Spinal cord (tissue), 10 donors: ENCODE data around the gene CC2D2A. TPM values are rescaled to one million over a fixed set of nuclear protein-coding genes. Genes with fewer than 3 reads are reported as not detected.

Experiments
- DNase-seq, 6 donors: peaks; one replicate each; pipeline versions ENCODE4 v3.0.0 to v3.0.0-alpha.2; 2013 to 2015; ENCODE audit warnings: low spot score in 6 of 6, low read depth in 4 of 6
- H3K27ac ChIP-seq: one replicate; pipeline ENCODE4 v1.5.1; 2013; ENCODE audit warnings: low read depth, low read length, control low read depth
- H3K27me3 ChIP-seq: one replicate; pipeline ENCODE4 v1.6.1; 2013; ENCODE audit warnings: low read length; ENCODE audit not compliant: control insufficient read depth, insufficient read depth
- H3K36me3 ChIP-seq: one replicate; pipeline ENCODE4 v1.6.1; 2013; ENCODE audit warnings: low read length; ENCODE audit not compliant: control insufficient read depth, insufficient read depth
- H3K4me1 ChIP-seq: one replicate; pipeline ENCODE4 v1.6.1; 2013; ENCODE audit warnings: low read length; ENCODE audit not compliant: control insufficient read depth, insufficient read depth
- H3K4me3 ChIP-seq: one replicate; pipeline ENCODE4 v1.5.1; 2013; ENCODE audit warnings: low read depth, low read length, control low read depth
- H3K9me3 ChIP-seq: one replicate; pipeline ENCODE4 v1.6.1; 2013; ENCODE audit warnings: low read length; ENCODE audit not compliant: control insufficient read depth, insufficient read depth
- WGBS: methylation state at CpG from one replicate; pipeline ENCODE4 v1.1.5; 2013; ENCODE audit warnings: missing lambda C conversion rate; ENCODE audit not compliant: insufficient coverage; 5-methylcytosine and 5-hydroxymethylcytosine counted together
- polyA plus RNA-seq, 2 donors: library from polyadenylated mRNA; unstranded; fragments of 120-200 nt; gene quantifications; one replicate each; pipeline ENCODE4 v1.2.1, GENCODE V29; 2013; ENCODE audit not compliant: insufficient read length in 2 of 2
- total RNA-seq, 2 donors: library from RNA; depleted of rRNA in 1 of 2; stranded (reverse); fragments of 120-200 nt in 1 of 2; fragments of >200 nt in 1 of 2; gene quantifications; one replicate each; pipeline versions ENCODE4 v1.2.3 to v1.2.4, GENCODE V29; 2013 to 2014
- donor health status: healthy.

Gene CC2D2A
- total and polyA plus RNA-seq, 4 donors = 25.6 to 67.6 (median 36.4) TPM

DNA sequence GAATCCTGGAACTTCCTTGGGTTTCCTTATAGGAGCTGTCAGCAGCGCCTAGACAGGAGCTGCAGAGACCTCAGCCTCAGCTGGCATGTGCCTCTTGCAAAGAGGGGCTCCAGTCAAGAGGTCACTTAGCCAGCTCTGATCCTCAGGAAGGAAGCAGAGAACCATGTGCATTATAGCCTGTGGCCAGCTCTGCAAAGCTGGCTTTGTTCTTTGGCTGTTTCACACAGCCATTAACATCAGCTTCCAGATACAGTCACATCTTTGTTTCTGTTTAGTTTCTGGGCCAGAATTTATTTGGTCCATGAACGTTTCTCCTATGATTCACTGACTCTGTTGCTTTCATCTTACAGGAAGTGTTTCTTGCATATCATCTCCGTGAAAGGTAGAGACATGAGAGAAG lies 92.4 kb downstream of the CC2D2A start:
- Histone ChIP-seq H3K27ac (no peak overlapping the region), H3K9me3 (no peaks in the 10 kb centered on the region), H3K4me3 (no peak overlapping the region), H3K36me3 (peaks cover 29% of the 10 kb centered on the region), H3K27me3 (no peaks in the 10 kb centered on the region), H3K4me1 (no peaks in the 10 kb centered on the region)
- WGBS = 85% methylated on average over 1 of the region's 3 CpGs
- no peak for DNase-seq

DNA sequence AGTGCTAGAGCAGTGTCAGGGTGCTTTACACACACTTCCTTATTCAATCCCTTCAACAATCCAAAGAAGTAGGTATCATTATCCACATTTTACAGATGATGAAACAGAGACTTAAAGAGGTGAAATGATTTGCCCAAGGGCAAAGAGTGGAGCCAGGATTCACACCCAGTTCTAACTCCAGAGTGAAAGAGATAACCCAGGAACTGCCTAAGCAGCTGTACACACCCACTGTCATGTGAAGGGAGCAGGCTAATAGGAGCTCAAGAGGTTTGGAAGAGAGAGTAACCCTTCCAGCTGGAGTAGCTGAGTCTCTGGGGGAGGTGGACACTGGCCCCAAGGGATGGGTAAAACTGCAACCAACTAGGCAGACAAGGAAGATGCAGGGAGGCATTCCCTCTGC lies 92.9 kb downstream of the CC2D2A start:
- Histone ChIP-seq H3K27ac (no peak overlapping the region), H3K9me3 (no peaks in the 10 kb centered on the region), H3K4me1 (no peaks in the 10 kb centered on the region), H3K4me3 (no peak overlapping the region), H3K27me3 (no peaks in the 10 kb centered on the region), H3K36me3 (peaks cover 29% of the 10 kb centered on the region)
- no peak for DNase-seq

DNA sequence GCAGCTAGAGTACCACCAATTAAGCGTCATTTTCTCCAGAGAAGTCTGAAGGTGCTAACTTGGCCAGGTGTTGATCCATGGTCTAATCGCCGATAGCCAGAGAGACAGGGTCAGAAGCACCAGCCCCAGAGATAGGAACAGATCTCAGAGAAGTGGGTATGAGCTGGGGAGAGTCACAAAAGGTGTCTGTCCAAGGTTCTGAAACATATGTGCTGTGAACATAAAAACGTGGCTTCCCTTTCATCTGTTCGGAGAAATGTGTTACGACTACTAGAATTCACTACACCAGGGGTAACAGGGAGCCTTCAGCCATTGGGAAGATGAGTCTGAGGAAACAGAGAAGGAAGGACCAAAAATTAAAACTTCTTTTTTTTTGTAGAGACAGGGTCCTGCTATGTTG lies 94.2 kb downstream of the CC2D2A start:
- H3K36me3 ChIP-seq = peaks cover 25% of the 10 kb centered on the region
- H3K9me3 ChIP-seq = no peaks in the 10 kb centered on the region
- no peak for DNase-seq
- 96% methylated on average over 5 of the region's 6 CpGs for WGBS
- no peak overlapping the region for H3K4me3 ChIP-seq
- no peak overlapping the region for H3K27ac ChIP-seq
- H3K27me3 ChIP-seq = no peaks in the 10 kb centered on the region
- H3K4me1 ChIP-seq = no peaks in the 10 kb centered on the region

DNA sequence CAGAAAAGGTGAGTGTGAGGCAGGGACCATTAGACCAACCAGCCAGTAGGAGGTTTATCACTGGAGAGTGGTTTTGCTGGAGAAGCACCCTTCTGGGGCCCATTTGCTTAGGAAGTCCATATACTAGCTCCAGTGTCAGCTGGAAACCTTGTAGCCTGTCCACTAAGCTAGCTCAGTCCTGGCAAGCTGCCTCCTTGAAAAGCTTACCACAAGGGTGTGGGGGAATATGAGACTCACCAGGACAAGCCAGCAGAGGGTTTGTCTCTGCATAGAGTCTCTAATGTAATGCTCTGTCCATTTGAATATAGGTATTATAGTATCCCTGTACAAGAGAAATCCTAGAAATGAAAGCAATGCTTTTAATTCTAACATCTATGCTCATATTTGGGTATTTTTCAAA lies 99.1 kb downstream of the CC2D2A start:
- Histone ChIP-seq H3K27me3 (no peaks in the 10 kb centered on the region), H3K9me3 (no peaks in the 10 kb centered on the region), H3K4me3 (no peak overlapping the region), H3K36me3 (peaks cover 20% of the 10 kb centered on the region), H3K4me1 (no peaks in the 10 kb centered on the region), H3K27ac (no peak overlapping the region)
- no peak for DNase-seq

DNA sequence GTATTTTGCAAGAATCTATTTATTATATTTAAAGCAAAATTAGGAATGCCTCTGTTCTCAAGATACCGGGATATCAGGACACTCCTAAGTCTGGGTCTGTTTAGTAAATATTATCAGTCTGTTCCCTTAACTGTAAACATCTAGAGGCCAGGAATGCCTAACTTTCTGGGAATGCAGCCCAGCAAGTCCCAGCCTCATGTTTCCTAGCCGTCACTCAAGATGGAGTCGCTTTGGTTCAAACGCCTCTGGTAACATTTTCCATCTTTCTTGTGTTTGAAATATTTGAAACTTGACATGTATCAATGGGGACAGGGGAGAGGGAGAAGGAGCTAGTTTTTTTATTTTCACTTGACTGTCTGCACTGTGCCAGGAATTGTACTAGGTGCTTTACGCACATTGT lies 100.1 kb downstream of the CC2D2A start:
- H3K9me3 ChIP-seq = no peaks in the 10 kb centered on the region
- H3K4me1 ChIP-seq = no peaks in the 10 kb centered on the region
- H3K36me3 ChIP-seq = peaks cover 16% of the 10 kb centered on the region
- H3K27me3 ChIP-seq = no peaks in the 10 kb centered on the region
- no peak overlapping the region for H3K4me3 ChIP-seq
- WGBS = 100% methylated on average over 1 of the region's 5 CpGs
- DNase-seq = no peak
- H3K27ac ChIP-seq = no peak overlapping the region

DNA sequence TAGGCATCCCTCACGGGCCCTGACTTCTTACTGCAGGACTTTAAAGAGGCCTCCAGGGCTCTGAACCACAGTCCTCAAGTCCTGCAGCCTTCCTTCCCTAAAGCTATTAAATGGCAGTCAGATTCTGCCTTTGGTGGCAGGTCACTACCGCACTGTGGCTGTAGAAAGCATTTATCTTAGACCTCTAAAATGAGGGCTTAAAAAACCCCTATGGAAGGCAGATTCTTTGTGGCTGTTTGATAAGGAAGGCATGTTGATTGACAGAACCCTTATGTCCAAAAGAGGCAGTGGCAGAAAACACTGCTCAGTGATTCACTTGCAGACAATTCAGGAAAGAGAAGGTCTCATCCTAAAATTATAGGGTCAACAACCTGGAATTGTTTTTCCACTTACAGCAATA lies 106.3 kb downstream of the CC2D2A start:
- no peak overlapping the region for H3K27ac ChIP-seq
- DNase-seq = no peak
- H3K9me3 ChIP-seq = no peaks in the 10 kb centered on the region
- H3K4me3 ChIP-seq = no peak overlapping the region
- H3K27me3 ChIP-seq = no peaks in the 10 kb centered on the region
- no peaks in the 10 kb centered on the region for H3K4me1 ChIP-seq
- H3K36me3 ChIP-seq = peaks cover 4% of the 10 kb centered on the region
- WGBS = 83% methylated on average over 1 of the region's 2 CpGs

DNA sequence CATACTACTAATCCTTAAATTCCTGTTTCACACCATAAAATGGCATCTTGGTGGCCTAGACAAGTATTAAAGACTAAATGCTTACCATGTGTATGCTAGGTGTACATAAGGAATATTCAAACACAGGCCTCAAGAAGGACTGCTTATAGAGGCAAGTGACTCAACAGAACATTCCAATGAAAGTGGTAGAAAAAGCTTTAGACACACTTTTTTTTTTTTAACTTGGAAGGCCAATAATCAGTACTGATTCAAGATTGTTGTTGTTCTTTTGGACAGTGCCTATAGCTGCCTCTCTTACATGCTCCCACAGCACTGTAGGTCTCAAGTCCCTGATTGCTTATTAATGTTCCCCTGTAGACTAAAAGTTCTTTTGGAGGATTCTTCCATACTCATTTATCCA lies 107.8 kb downstream of the CC2D2A start:
- Histone ChIP-seq H3K36me3 (peaks cover 4% of the 10 kb centered on the region), H3K27me3 (no peaks in the 10 kb centered on the region), H3K4me3 (no peak overlapping the region), H3K9me3 (no peaks in the 10 kb centered on the region), H3K4me1 (no peaks in the 10 kb centered on the region), H3K27ac (no peak overlapping the region)
- DNase-seq = no peak

DNA sequence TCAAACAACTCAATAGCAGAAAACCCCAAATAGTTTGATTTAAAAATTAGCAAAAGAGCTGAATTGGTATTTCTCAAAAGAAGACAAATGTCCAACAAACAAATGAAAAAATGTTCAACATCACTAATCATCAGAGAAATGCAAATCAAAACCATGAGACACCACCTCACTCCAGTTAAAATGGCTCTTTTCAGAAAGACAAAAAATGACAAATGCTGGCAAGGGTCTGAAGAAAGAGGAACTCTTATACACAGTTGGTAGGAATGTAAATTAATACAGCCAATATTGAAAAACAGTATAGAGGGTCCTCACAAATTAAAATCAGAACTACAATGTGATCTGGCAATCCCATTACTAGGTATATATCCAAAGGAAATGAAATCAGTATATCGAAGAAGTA lies 115.1 kb downstream of the CC2D2A start:
- no peaks in the 10 kb centered on the region for H3K36me3 ChIP-seq
- H3K4me3 ChIP-seq = no peak overlapping the region
- DNase-seq = no peak
- no peaks in the 10 kb centered on the region for H3K27me3 ChIP-seq
- no peaks in the 10 kb centered on the region for H3K9me3 ChIP-seq
- no peaks in the 10 kb centered on the region for H3K4me1 ChIP-seq
- no CpG with 5 or more reads among the region's 1 CpG for WGBS
- no peak overlapping the region for H3K27ac ChIP-seq

DNA sequence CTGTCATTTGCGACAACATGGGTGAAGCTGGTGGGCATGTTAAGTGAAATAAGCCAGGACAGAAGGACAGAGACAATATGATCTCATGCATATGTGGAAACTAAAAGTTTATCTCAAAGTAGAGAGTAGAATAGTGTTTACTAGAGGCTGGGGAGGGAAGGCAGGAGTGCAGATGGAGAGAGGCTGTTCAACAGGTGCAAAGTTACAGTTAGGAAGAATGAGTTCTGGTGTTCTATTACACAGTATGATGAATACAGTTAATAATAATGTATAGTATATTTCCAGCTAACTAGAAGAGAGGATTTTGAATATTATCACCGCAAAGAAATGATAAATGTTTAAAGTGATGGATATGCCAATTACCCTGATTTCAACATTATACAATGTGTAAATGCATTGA lies 115.6 kb downstream of the CC2D2A start:
- Histone ChIP-seq H3K9me3 (no peaks in the 10 kb centered on the region), H3K4me3 (no peak overlapping the region), H3K36me3 (no peaks in the 10 kb centered on the region), H3K27me3 (no peaks in the 10 kb centered on the region), H3K4me1 (no peaks in the 10 kb centered on the region), H3K27ac (no peak overlapping the region)
- no peak for DNase-seq
- WGBS = no CpG with 5 or more reads among the region's 2 CpGs

DNA sequence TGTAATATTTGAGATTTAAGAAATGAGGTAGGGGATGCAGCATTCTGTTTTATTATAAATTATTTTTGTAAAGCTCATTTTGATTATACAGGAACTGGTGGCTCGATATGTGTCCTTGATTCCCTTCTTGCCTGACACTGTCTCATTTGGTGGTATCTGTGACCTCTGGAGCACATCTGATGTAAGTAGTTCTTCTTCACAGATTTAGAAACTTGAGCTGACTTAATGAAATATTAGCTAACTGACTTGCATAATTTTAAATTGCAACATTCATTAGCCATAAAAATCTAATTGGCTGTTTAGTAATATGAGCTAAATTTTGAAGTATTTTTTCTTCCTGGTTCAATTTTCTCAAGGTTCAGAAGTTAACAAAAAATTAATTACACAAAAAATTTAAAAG lies 116.4 kb downstream of the CC2D2A start:
- Histone ChIP-seq H3K27me3 (no peaks in the 10 kb centered on the region), H3K4me1 (no peaks in the 10 kb centered on the region), H3K9me3 (no peaks in the 10 kb centered on the region), H3K36me3 (peaks cover under 1% of the 10 kb centered on the region), H3K27ac (no peak overlapping the region), H3K4me3 (no peak overlapping the region)
- DNase-seq = no peak
- WGBS = 100% methylated on average over 1 of the region's 1 CpG

DNA sequence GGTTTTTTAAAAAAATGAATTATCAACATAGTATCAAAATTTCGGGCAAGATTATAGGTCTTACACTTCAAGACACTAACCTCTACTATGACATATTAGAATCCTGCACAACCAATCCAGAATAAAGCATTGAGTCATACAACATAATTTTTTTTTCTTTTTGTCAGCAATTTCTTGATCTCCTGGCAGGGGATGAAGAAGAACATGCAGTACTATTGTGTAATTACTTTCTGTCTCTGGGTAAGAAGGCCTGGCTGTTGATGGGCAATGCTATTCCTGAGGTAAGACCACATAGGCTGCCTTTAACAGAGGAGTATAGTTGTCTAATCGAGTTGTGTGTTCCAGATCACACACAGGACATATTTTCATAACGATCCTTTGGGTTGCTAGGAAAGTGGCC lies 118.0 kb downstream of the CC2D2A start:
- Histone ChIP-seq H3K9me3 (no peaks in the 10 kb centered on the region), H3K4me3 (no peak overlapping the region), H3K36me3 (peaks cover 4% of the 10 kb centered on the region), H3K27ac (no peak overlapping the region), H3K4me1 (no peaks in the 10 kb centered on the region), H3K27me3 (no peaks in the 10 kb centered on the region)
- 100% methylated on average over 1 of the region's 3 CpGs for WGBS
- no peak for DNase-seq
